Fibroblast of lung (primary cell): ENCODE data around the gene ANKRD33. TPM values are rescaled to one million over a fixed set of nuclear protein-coding genes. Genes with fewer than 3 reads are reported as not detected.

Experiments
- DNase-seq, 2 donors: peaks; one replicate each; pipeline versions ENCODE4 v3.0.0 to v3.0.0-alpha.2; 2010; ENCODE audit warnings: low read depth in 2 of 2
- H2AFZ ChIP-seq: 2 replicates; pipeline ENCODE4 v1.5.1; 2012; ENCODE audit warnings: low read length, control low read depth, inconsistent platforms
- H3K27ac ChIP-seq: 2 replicates; pipeline ENCODE4 v1.5.1; 2011; ENCODE audit warnings: low read length, control low read depth; ENCODE audit not compliant: insufficient read depth
- H3K27me3 ChIP-seq: 2 replicates; pipeline ENCODE4 v1.5.1; 2011; ENCODE audit warnings: mild to moderate bottlenecking, low read length; ENCODE audit not compliant: control insufficient read depth, insufficient read depth
- H3K36me3 ChIP-seq: 2 replicates; pipeline ENCODE4 v1.5.1; 2011; ENCODE audit warnings: low read length; ENCODE audit not compliant: control insufficient read depth, insufficient read depth
- H3K4me1 ChIP-seq: 2 replicates; pipeline ENCODE4 v1.5.1; 2011; ENCODE audit warnings: low read length; ENCODE audit not compliant: control insufficient read depth, insufficient read depth; ENCODE audit errors: extremely low read depth
- H3K4me2 ChIP-seq: 2 replicates; pipeline ENCODE4 v1.5.1; 2011; ENCODE audit warnings: low read length, control low read depth; ENCODE audit not compliant: insufficient read depth; ENCODE audit errors: extremely low read depth
- H3K4me3 ChIP-seq, 4 experiments: fragments of 200-600 bp in 1 of 4; sonication (generic) in 1 of 4; replicated peaks in 1 of 4; 2 replicates each; pipeline ENCODE4 v1.5.1; 2011 to 2016; ENCODE audit warnings: low read length in 4 of 4, low read depth in 3 of 4, mild to moderate bottlenecking in 3 of 4, control low read depth in 2 of 4, inconsistent platforms in 1 of 4, mixed read lengths in 1 of 4; ENCODE audit not compliant: insufficient read depth in 1 of 4; ENCODE audit errors: control extremely low read depth in 1 of 4
- H3K79me2 ChIP-seq: 2 replicates; pipeline ENCODE4 v1.5.1; 2012; ENCODE audit warnings: mild to moderate bottlenecking, low read length, inconsistent platforms; ENCODE audit not compliant: control insufficient read depth, insufficient read depth
- H3K9ac ChIP-seq: 2 replicates; pipeline ENCODE4 v1.5.1; 2011; ENCODE audit warnings: mild to moderate bottlenecking, low read length, control low read depth; ENCODE audit not compliant: insufficient read depth
- H3K9me3 ChIP-seq: 2 replicates; pipeline ENCODE4 v1.5.1; 2012; ENCODE audit warnings: low read depth, low read length; ENCODE audit not compliant: control insufficient read depth, insufficient read depth
- H4K20me1 ChIP-seq: 2 replicates; pipeline ENCODE4 v1.5.1; 2011; ENCODE audit warnings: low read length; ENCODE audit not compliant: control insufficient read depth, insufficient read depth; ENCODE audit errors: extremely low read depth
- EZH2 ChIP-seq: IDR thresholded peaks from 2 replicates; pipeline ENCODE4 v1.5.1; 2012; ENCODE audit warnings: low read length, control low read depth, mild to moderate bottlenecking; ENCODE audit errors: missing control alignments
- polyA plus RNA-seq, 2 donors: library from polyadenylated mRNA; depleted of rRNA in 1 of 2; stranded (reverse) in 1 of 2; unstranded in 1 of 2; fragments of >200 nt; gene quantifications; 2 replicates each; pipeline ENCODE4 v1.2.1, GENCODE V29; 2011 to 2012; ENCODE audit warnings: missing spikeins in 1 of 2
- total RNA-seq: library from RNA; depleted of rRNA; stranded (reverse); fragments of >200 nt; gene quantifications from 2 replicates; pipeline ENCODE4 v1.2.1, GENCODE V29; 2014
- TF ChIP-seq, protein P1 (sequence below), 2 donors: IDR thresholded peaks in 1 of 2; conservative IDR thresholded peaks in 1 of 2; 1 replicate in 1 of 2; 2 replicates in 1 of 2; pipeline ENCODE4 v1.5.1; 2011 to 2012; ENCODE audit warnings: low read length in 2 of 2, control low read depth in 1 of 2, inconsistent platforms in 1 of 2, low read depth in 1 of 2, mild to moderate bottlenecking in 1 of 2

Gene ANKRD33
- total and polyA plus RNA-seq, 2 donors (not counting 1 experiment from before 2014, with no cell fraction given): under 0.01 TPM; not detected in 1

DNA sequence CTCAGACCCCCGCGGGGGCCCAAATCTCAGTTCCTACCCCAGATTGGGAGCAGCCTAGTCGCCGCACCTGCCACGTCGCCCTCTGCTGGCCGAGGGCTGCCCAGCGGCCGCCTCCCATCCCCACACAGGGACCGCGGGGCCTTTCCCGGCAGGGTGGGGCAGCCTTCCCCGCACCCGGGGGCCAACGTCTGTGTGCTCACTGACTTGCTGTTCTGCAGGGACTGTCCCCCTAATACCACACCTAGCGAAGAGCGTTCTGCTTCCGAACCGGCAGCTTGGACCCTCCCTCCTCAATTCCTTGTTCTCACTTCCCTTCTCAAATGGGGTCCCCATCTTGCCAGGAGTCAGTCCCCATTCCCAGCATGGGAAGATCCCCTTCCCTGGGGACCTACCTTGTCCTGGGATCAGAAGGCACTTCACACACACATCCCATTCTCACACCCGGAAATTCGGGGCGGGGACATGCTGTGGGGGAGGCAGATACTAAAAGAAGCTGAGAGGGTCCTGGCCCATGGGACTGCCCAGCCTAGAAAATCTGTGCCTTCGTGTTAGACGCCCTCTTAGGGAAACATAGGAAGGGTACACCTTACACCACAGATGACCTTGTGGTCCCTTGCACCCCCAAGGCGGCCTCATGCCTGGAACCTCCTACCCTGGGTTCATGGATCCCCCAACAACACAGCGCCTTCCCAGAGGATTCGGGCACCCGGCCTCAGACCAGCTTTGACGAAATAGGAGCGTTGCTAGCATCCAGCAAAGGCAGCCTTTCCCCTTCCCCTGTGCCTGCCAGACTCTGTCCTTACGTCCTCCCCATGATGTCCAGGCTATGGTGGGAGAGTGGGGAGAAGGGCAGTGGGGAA is 35.8 kb downstream of the ANKRD33 start:
- no peaks in the 10 kb centered on the region for H3K79me2 ChIP-seq
- H3K9ac ChIP-seq: no peak overlapping the region
- DNase-seq: peak in 1 of 2 donors; percentile 20
- H4K20me1 ChIP-seq: no peaks in the 10 kb centered on the region
- H3K4me1 ChIP-seq: no peaks in the 10 kb centered on the region
- no peak overlapping the region for H3K27ac ChIP-seq
- no peaks in the 10 kb centered on the region for H3K9me3 ChIP-seq
- no peak for TF ChIP-seq EZH2
- TF ChIP-seq, protein P1, sequence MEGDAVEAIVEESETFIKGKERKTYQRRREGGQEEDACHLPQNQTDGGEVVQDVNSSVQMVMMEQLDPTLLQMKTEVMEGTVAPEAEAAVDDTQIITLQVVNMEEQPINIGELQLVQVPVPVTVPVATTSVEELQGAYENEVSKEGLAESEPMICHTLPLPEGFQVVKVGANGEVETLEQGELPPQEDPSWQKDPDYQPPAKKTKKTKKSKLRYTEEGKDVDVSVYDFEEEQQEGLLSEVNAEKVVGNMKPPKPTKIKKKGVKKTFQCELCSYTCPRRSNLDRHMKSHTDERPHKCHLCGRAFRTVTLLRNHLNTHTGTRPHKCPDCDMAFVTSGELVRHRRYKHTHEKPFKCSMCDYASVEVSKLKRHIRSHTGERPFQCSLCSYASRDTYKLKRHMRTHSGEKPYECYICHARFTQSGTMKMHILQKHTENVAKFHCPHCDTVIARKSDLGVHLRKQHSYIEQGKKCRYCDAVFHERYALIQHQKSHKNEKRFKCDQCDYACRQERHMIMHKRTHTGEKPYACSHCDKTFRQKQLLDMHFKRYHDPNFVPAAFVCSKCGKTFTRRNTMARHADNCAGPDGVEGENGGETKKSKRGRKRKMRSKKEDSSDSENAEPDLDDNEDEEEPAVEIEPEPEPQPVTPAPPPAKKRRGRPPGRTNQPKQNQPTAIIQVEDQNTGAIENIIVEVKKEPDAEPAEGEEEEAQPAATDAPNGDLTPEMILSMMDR (conservative IDR thresholded peaks at IDR 0.05 in 1 of 2, IDR thresholded peaks at IDR 0.05 in 1 of 2; ENCODE audit: low read depth in 1 of 2, low read length in 2 of 2): peak; percentile 69 to 77
- H3K4me3 ChIP-seq: peak overlapping the region in 1 of 4 experiments; percentile 17
- H2AFZ ChIP-seq: peak overlapping the region; percentile 63
- H3K36me3 ChIP-seq: no peaks in the 10 kb centered on the region
- H3K27me3 ChIP-seq: peaks cover 2% of the 10 kb centered on the region
- no peak overlapping the region for H3K4me2 ChIP-seq

DNA sequence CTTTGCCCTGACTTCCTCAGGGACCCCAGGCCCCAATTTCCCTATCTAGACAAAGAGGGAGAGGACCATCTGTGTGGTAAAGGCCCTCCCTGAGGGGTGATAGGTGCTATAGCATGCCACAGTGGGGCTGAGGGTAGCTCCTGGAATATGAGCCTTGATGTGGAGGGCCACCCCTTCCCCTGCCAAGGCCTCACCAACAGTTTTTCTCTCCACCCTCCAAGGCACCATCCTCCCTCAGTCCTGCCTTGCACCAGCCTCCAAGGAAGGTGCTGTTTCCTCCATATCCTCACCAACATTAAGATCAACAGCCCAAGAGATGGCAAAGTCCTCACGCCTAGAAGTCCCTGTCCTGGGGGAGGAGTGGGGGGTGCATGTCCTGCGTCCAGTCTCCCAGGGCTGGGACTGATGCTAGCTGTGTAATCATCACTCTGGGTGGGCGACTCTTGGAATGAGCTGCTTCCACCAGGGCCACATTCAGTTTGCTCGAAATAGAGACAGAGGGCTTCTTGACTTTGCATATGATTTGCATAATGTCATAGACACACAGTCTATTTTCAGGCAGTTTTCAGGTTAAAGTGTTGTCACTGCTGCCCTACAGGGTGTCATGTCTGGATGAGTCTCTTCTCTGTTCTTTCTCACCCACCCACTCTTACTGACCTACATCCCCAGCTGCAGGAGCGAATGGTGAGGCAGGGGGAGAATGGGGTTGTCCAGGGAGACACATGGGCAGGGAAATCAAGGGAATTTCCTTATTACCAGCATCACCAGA is 36.8 kb downstream of the ANKRD33 start:
- H3K27me3 ChIP-seq: peaks cover 2% of the 10 kb centered on the region
- H2AFZ ChIP-seq: no peak overlapping the region
- no peak overlapping the region for H3K4me2 ChIP-seq
- H3K36me3 ChIP-seq: no peaks in the 10 kb centered on the region
- no peak overlapping the region for H3K9ac ChIP-seq
- H3K9me3 ChIP-seq: no peaks in the 10 kb centered on the region
- no peak for TF ChIP-seq EZH2
- TF ChIP-seq, protein P1 (conservative IDR thresholded peaks at IDR 0.05 in 1 of 2, IDR thresholded peaks at IDR 0.05 in 1 of 2; ENCODE audit: low read depth in 1 of 2, low read length in 2 of 2): no peak
- H3K79me2 ChIP-seq: no peaks in the 10 kb centered on the region
- no peak for DNase-seq
- H3K4me3 ChIP-seq: no peak overlapping the region
- no peak overlapping the region for H3K27ac ChIP-seq
- H4K20me1 ChIP-seq: no peaks in the 10 kb centered on the region
- H3K4me1 ChIP-seq: no peaks in the 10 kb centered on the region

DNA sequence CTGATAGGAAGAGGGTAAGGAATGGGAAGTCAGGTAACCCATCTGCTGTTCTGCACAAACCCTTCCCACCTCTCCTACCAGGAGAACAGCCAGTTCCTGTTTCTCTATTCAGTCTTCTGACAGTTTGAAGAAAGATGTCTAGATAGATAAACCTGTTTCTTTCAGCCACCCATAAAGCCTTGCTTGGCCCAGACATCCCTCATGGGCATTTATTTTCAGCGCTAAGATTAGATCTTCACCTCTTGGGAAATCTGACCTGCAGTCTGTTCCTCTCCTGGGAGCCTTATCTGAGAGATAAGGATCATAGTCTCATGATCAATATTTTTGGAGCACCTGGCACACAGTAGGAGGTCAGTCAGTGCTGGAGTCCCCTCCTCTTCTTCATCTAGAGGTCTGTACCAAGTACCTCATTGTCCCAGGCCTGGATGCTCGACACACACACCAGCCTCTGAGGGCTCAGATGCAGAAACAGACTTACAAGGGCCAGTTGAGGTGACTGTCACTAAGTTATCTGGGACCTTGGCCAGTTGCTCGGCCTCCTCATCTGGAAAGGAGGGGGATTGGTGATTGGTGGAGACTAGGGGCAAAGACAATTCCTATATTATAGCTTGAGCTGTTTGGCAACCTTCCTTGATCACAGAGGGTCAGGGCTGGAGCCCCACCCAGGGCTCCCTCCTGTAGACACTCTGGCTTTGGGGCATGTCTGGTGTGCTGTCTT is 37.6 kb downstream of the ANKRD33 start:
- no peak for DNase-seq
- Histone ChIP-seq H3K9me3 (no peaks in the 10 kb centered on the region), H3K4me3 (no peak overlapping the region), H3K4me2 (no peak overlapping the region), H3K79me2 (no peaks in the 10 kb centered on the region), H3K4me1 (no peaks in the 10 kb centered on the region), H4K20me1 (no peaks in the 10 kb centered on the region), H2AFZ (no peak overlapping the region), H3K36me3 (no peaks in the 10 kb centered on the region), H3K9ac (no peak overlapping the region), H3K27ac (no peak overlapping the region), H3K27me3 (peaks cover 2% of the 10 kb centered on the region)
- no peak for TF ChIP-seq EZH2
- TF ChIP-seq, protein P1 (conservative IDR thresholded peaks at IDR 0.05 in 1 of 2, IDR thresholded peaks at IDR 0.05 in 1 of 2; ENCODE audit: low read depth in 1 of 2, low read length in 2 of 2): no peak
